SH-SY5Y (cell line): ENCODE results near the gene TRABD2B.

Source experiments
- GATA2 ChIP-seq: IDR thresholded peaks from 2 replicates; pipeline ENCODE4 v1.6.1; 2011; ENCODE audit warnings: mild to moderate bottlenecking, low read depth, low read length
- GATA3 ChIP-seq: IDR thresholded peaks from 2 replicates; pipeline ENCODE4 v1.6.1; 2011; ENCODE audit warnings: low read depth, mild to moderate bottlenecking, low read length, moderate library complexity

GRCh38 chr1:47983691-47984090 is 13.5 kb downstream of the TRABD2B start:
- TF ChIP-seq GATA3 (no peak), GATA2 (no peak)
